Bone marrow (tissue), 2 donors: ENCODE data around the gene USP48.

Experiments
- DNase-seq, 2 donors: peaks; one replicate each; lab custom pipeline; 2025; lab: John Stamatoyannopoulos, UW

USP48 gene

GRCh38 chr1:21668232-21668950 is 114.6 kb downstream of the USP48 start:
- no peak for DNase-seq

GRCh38 chr1:21667348-21668231 is 115.4 kb downstream of the USP48 start:
- DNase-seq, result no peak

DNA sequence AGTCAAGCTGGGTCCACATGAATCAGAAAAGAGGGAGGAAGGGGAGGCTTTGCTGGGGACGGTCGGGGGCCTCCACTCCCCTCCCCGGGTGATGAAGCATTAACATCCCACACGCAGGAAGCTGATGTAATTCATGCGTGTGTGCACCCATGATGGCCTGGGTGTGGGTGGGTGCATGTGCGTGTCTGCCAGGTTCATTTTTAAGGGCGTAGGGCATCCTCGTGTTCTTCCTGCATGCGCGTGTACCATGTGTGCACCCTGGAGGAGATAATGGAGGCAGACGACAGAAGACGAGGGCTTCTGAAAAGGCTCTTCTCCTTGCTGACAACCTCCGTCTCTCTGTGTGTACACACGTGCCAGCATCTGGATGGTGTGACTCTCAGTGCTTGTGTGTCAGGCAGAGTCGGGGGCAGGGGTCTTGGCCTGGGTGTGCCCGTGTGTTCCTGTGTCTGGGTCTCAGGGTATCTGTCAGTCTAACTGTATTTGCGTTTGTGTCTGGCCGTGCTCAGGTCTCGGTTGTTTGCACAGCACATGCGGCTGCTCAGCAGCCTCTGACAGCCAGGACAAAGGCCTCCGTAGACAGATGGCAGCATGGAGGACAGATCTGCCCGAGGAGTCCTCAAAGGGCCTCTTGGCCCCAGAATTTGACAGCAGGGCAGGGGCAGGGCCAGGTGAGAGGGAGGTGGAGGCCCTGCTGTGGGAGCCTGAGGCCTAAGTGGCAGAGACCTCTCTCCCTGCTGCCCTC is 116.2 kb downstream of the USP48 start:
- no peak for DNase-seq

DNA sequence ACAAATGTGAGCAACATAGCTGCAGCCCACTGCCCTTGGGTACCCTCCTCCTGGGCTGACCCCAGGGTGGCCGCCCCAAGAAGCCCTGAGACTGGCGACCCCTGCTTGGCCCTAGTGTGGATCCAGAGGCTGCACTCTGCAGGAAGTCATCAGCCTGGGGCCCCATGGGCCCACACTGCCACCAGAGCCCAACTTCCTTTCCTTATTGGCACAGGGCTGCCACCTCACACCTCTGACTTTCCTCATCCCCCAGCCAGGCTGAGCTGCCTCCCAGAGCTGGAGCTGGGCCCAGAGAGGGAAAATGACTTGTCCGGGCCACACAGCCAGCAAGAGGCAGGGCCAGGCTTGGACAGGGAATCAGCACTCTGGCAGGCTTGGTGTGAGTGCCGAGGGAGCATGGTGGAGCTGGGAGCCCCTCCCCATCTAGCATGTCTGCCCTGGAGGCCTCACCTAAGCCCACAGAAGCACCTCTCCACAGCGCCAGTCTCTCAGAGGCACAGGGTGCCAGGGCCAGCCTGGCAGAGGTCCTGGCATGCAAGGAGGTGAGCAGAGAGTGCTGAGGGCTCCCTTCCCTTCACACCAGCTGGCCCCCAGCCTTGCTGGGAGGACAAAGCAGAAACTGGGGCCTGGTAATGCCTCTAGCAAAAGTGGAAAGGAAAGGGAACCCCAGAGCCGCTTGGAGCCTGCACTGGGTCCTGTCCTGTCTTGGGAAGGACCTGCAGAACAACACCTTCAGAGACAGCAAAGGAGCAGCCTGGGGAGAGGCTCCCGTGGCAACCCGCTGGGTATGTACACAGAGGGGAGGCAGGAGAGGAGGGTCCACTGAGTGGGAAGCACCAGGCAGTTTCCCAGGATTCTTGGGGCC is 117.0 kb downstream of the USP48 start:
- DNase-seq, result no peak

GRCh38 chr1:21664806-21665588 is 118.0 kb downstream of the USP48 start:
- no peak for DNase-seq

DNA sequence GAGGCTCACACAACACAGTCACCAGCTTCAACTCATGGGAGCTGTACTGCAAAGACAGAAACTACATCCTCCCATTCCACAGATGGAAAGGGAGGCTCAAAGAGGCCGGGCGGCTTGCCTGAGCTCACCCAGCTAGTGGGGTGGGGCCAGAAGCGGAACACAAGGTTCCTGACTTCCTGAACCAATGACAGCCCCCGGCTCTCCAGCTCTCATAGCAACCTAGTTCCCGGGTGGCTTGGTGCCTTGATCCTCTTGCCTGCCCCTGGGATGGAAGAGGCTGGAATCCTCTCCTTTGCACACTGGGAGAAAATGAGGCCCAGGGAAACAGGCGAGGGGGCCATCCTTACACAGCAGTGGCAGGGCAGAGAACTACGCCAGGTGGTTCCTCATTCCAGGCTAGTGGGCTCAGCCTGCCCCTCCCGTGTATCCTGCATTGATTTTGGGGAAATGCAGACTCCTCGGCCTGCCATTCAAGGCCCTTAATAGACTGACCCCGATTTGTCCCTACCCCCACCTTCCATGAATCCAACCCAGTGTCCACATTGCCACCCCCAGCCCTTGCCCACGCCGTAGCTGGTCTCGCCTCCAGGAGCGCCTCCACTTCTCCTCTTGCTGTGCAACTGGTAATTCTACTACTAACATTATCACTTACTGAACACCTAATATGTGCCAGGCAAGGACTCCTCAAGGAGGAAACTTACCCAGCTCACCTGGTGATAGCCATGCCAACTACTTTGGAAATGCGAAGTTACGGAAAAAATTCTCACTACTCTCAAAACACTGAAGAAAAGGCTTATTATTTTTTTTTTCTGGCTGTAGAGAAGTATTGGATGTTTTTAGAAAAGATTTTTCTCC is 118.8 kb downstream of the USP48 start:
- DNase-seq, result no peak

- DNase-seq, result no peak
These were observed 119.5 kb downstream of the USP48 start for GRCh38 chr1:21663248-21663950.

DNA sequence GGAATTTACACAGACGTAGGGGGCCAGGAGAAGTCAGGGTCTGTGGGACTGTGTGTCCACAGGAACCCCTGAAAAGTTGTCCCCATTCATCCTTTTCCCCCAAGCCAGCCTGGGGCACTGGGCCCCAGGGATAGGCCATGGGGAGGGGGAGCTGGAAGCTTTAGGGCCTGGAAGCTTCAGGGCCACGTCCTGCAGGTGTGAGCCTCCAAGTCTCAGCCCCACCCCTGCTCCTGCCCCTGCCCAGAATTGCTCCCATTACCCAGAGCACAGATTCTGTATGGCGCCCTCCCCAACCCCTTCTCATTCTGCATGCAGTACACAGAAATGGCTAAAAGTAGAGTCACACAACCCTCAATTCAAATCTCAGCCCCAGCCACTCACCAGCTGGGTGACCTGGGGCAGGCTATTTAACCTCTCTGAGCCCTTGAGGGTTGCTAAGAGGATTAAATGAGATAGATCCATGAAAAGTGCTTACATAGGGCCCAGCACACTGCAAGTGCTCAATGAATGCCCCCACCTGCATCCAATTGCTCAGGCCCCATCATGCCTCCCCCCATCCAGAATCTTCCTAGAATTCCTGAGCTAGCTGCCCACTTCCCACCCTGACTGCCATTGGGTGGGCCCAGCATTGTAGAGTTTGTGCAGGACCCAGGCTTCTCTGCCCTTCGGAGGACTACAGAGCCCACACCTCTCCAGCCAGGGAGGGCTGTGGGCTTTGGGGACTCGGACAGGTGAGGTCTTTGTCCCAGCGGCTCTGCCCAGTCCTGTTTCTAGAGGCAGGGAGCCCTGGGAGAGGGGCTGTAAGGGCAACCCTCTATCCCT is 120.3 kb downstream of the USP48 start:
- DNase-seq, result no peak

DNA sequence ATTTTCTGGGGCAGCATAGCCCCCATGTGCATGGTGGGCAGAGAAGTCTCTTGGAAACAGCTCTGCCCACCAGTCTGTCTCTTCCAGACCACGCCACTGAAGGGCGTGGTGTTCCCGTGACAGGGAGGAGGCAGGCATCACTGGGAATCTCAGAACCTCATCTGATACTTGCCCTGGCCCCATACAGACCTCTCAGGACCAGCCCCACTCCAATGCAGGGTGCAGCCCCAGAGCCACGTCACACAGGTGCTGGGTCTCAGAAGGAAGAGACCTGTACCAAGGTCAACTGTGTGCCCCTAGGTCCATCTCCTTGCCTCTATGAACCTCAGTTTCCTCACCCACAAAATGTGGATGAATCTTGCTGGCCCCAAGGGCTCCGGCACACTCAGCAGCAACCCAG is 121.1 kb downstream of the USP48 start:
- no peak for DNase-seq

- DNase-seq, result no peak
These were observed 123.0 kb downstream of the USP48 start for GRCh38 chr1:21659924-21660326.

GRCh38 chr1:21659099-21659923 is 123.6 kb downstream of the USP48 start:
- DNase-seq, result peak; percentile 49 to 67

DNA sequence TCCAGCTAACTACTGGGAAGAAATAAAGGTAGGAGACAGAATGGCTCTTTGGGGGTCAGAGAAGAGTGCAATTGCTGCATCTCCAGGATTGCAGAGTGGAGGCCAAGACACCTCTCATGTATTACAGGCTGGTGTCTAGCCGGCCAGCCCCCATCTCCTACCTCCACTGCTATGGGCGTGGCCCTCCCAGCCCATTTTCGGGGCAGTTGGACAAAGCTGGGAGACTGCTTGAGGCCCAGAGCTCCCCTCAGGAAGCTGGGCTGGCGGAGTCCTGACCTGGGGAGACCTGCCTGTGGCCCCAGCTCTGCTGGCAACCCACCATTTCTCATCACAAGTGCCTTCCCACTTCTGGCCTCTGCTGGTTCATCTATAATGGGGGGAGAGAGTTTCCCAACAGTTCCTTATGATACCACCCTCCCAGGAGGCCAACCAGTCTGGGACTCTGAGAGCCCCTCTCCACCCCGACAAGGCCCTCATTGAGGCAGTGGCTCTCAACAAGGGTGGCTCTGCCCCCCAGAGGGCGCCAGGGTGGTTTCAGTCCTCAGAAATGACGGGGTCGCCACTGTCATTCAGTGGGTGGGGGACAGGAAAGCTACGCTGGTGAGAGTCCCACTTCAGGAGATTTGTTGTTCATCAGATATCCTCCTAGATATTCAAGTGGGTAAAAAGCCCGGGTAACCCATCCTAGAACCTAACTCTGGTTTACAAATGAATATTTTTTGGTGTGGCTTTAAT is 125.3 kb downstream of the USP48 start:
- no peak for DNase-seq

DNA sequence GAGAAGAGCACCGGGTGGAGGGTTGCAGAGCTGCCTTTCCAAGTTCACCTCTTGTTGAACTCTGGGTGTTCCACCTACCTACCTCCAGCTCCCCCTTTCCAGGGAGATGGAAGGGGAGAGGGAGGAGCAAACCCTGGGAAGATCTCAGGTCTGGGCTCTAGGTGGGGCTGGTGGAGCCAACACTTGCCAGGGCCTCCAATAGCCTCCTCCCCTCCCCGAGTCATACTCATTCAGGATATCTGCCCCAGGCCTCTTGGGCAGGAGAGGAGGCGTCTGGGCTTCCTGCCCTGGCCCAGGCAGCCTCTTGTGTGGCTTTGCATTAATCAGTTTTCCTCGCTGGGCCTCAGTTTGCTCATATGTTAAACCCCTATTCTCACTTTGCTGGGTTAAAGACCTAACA is 127.2 kb downstream of the USP48 start:
- DNase-seq, result no peak

- no peak for DNase-seq
These were observed 127.7 kb downstream of the USP48 start for GRCh38 chr1:21655259-21655658.

GRCh38 chr1:21654209-21654608 is 128.7 kb downstream of the USP48 start:
- DNase-seq, result no peak

DNA sequence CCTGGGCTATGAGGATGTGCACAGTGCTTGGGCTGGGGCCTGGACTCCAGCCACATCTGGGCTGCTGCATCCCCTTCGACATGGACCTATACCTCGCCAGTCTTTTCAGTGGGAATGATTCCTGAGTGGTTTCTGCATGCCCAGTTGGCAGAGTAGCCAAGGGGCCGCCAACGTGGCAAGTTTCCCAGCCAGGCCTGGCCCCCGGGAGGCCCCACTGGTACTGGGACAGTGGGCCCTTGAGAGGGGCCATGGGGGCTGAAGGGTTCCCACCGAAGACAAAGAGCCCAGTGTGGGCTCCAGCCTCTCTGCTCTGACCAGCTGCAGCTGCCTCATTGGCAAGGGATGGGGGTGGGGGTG is 129.2 kb downstream of the USP48 start:
- no peak for DNase-seq
